Measurements from ENCODE around the gene SUGCT. TPM values are rescaled to one million over a fixed set of nuclear protein-coding genes. Genes with fewer than 3 reads are reported as not detected.

The SUGCT gene
- total and polyA plus RNA-seq, 2 of the 13 experiments (the other 11 are each of a cell fraction or from before 2014, with no cell fraction given) = 10.1 to 22.2 TPM

- H3K4me3 ChIP-seq (replicated peaks in 1 of 3; ENCODE audit: insufficient read depth in 1 of 3, low read depth in 2 of 3, low read length in 3 of 3) = no peak overlapping the region
- in situ Hi-C loops (cut with HindIII; ENCODE audit: extremely low pct_ligation_motif_present, low pct_unique_long_range_greater_than_20kb) (no loop called here), intact Hi-C loops (cut with micrococcal nuclease; ENCODE audit: unreplicated experiment) (no loop called here)
- 97% methylated on average over 3 of the region's 3 CpGs for WGBS (ENCODE audit: low lambda C conversion rate)
- no peak for ATAC-seq
- H3K36me3 ChIP-seq (replicated peaks in 1 of 2; ENCODE audit: control insufficient read depth in 1 of 2, insufficient read depth in 2 of 2, low read length in 2 of 2) = no peaks in the 10 kb centered on the region
- ChIA-PET POLR2A (no interaction called here), CTCF (ENCODE audit: low intra/inter-chr PET ratio, low total read pairs) (no interaction called here)
- no TSS peak for BruUV-seq (replicated peaks)
- H3K4me2 ChIP-seq (ENCODE audit: low read depth, low read length) = no peak overlapping the region
- no peak overlapping the region for H3K27ac ChIP-seq (ENCODE audit: extremely low read length, insufficient read depth, low read length)
- TF ChIP-seq ZBTB43 (CRISPR knock-in tag; conservative IDR thresholded peaks at IDR 0.05) = no peak
- H4K20me1 ChIP-seq (ENCODE audit: insufficient read depth, low read length) = no peaks in the 10 kb centered on the region
- no peaks in the 10 kb centered on the region for H3K79me2 ChIP-seq (ENCODE audit: insufficient read depth, low read length)
- no peak for FAIRE-seq
- no peaks in the 10 kb centered on the region for H3K9me3 ChIP-seq (ENCODE audit: low read length)
- no peak for DNase-seq (ENCODE audit: low spot score)
- no peak overlapping the region for H2AFZ ChIP-seq (ENCODE audit: low read length)
- no peak overlapping the region for H3K9ac ChIP-seq (ENCODE audit: insufficient read depth, low read depth, low read length)
- no peaks in the 10 kb centered on the region for H3K27me3 ChIP-seq (ENCODE audit: control insufficient read depth in 1 of 2, insufficient read depth in 2 of 2, low read length in 2 of 2)
- H3K4me1 ChIP-seq (ENCODE audit: insufficient read depth, low read length) = no peaks in the 10 kb centered on the region
Observed at GRCh38 chr7:40569326-40569725, 434.5 kb downstream of the SUGCT start.

DNA sequence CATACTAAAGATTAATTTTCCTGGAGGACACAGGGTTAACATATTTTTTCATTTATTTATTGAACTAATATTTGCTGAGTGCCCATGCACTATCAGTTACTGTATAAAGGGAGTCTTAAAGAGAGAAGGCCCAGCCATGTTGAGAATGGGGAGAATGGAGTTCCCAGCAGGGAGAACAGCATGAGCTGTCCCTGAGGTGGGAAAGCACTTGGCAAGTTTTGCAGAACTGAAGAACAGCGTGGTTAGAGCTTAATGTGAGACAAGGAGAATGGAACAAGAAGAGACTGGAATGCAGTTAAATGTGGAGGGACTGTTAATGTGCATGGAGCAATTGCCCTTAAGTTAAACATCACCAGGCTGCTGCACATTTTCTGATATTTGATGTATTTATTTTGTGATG, 435.4 kb downstream of the SUGCT start:
- Histone ChIP-seq H3K36me3 (replicated peaks in 1 of 2; ENCODE audit: control insufficient read depth in 1 of 2, insufficient read depth in 2 of 2, low read length in 2 of 2) (no peaks in the 10 kb centered on the region), H3K4me3 (replicated peaks in 1 of 3; ENCODE audit: insufficient read depth in 1 of 3, low read depth in 2 of 3, low read length in 3 of 3) (no peak overlapping the region), H3K4me2 (ENCODE audit: low read depth, low read length) (no peak overlapping the region), H3K27me3 (ENCODE audit: control insufficient read depth in 1 of 2, insufficient read depth in 2 of 2, low read length in 2 of 2) (no peaks in the 10 kb centered on the region), H4K20me1 (ENCODE audit: insufficient read depth, low read length) (no peaks in the 10 kb centered on the region), H2AFZ (ENCODE audit: low read length) (no peak overlapping the region), H3K4me1 (ENCODE audit: insufficient read depth, low read length) (no peaks in the 10 kb centered on the region), H3K9ac (ENCODE audit: insufficient read depth, low read depth, low read length) (no peak overlapping the region), H3K27ac (ENCODE audit: extremely low read length, insufficient read depth, low read length) (no peak overlapping the region), H3K9me3 (ENCODE audit: low read length) (no peaks in the 10 kb centered on the region), H3K79me2 (ENCODE audit: insufficient read depth, low read length) (no peaks in the 10 kb centered on the region)
- 93% methylated on average over 1 of the region's 1 CpG for WGBS (ENCODE audit: low lambda C conversion rate)
- DNase-seq (ENCODE audit: low spot score) = no peak
- in situ Hi-C loops (cut with HindIII; ENCODE audit: extremely low pct_ligation_motif_present, low pct_unique_long_range_greater_than_20kb) (no loop called here), intact Hi-C loops (cut with micrococcal nuclease; ENCODE audit: unreplicated experiment) (no loop called here)
- CTCF ChIA-PET (ENCODE audit: low intra/inter-chr PET ratio, low total read pairs) = no interaction called here
- BruUV-seq (replicated peaks) = no TSS peak
- FAIRE-seq = no peak
- POLR2A ChIA-PET = no interaction called here
- ATAC-seq = no peak
- TF ChIP-seq RNF2 (conservative IDR thresholded peaks at IDR 0.05; ENCODE audit: low read depth) = no peak
- TF ChIP-seq MXD4 (CRISPR knock-in tag; IDR thresholded peaks at IDR 0.05) = no peak
- no peak for TF ChIP-seq HOXD1 (CRISPR knock-in tag; IDR thresholded peaks at IDR 0.05)
- no peak for TF ChIP-seq ZNF260 (CRISPR knock-in tag; IDR thresholded peaks at IDR 0.05; ENCODE audit: borderline replicate concordance, low read depth)
- no peak for TF ChIP-seq AGO1 (IDR thresholded peaks at IDR 0.05; ENCODE audit: low read depth, low read length, poor library complexity, severe bottlenecking)
- no peak for TF ChIP-seq CEBPB (IDR thresholded peaks at IDR 0.05; ENCODE audit: borderline replicate concordance, low read depth, low read length)
- no peak for TF ChIP-seq ZNF414 (CRISPR knock-in tag; IDR thresholded peaks at IDR 0.05)
- TF ChIP-seq GPBP1L1 (CRISPR knock-in tag; IDR thresholded peaks at IDR 0.05) = no peak
- TF ChIP-seq, protein P1, sequence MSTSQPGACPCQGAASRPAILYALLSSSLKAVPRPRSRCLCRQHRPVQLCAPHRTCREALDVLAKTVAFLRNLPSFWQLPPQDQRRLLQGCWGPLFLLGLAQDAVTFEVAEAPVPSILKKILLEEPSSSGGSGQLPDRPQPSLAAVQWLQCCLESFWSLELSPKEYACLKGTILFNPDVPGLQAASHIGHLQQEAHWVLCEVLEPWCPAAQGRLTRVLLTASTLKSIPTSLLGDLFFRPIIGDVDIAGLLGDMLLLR (CRISPR knock-in tag; IDR thresholded peaks at IDR 0.05) = no peak
- TF ChIP-seq PHB2 (IDR thresholded peaks at IDR 0.05; ENCODE audit: partially characterized antibody) = no peak
- TF ChIP-seq ZBTB25 (CRISPR knock-in tag; IDR thresholded peaks at IDR 0.05) = no peak
- TF ChIP-seq SAP130 (CRISPR knock-in tag; IDR thresholded peaks at IDR 0.05; ENCODE audit: low read depth) = no peak
